CD14-positive monocyte (primary cell): ENCODE results near the gene PAOX. TPM values are rescaled to one million over a fixed set of nuclear protein-coding genes. Genes with fewer than 3 reads are reported as not detected.

ENCODE experiments used
- DNase-seq, 3 donors: peaks; one replicate each; pipeline ENCODE4 v3.0.0-alpha.2; 2011 to 2022
- H2AFZ ChIP-seq: 2 replicates; pipeline ENCODE4 v1.6.0; 2012; ENCODE audit warnings: mild to moderate bottlenecking, low read depth, low read length, inconsistent platforms; ENCODE audit not compliant: insufficient read depth, poor library complexity, severe bottlenecking
- H3K27ac ChIP-seq, 2 donors: 1 replicate in 1 of 2; 2 replicates in 1 of 2; pipeline ENCODE4 v1.5.1; 2012 to 2013; ENCODE audit warnings: low read length in 2 of 2, control low read depth in 1 of 2, inconsistent platforms in 1 of 2, low read depth in 1 of 2, mild to moderate bottlenecking in 1 of 2
- H3K27me3 ChIP-seq, 2 donors: one replicate each; pipeline versions ENCODE4 v1.6.0 to v1.6.1; 2011 to 2013; ENCODE audit warnings: low read length in 2 of 2; ENCODE audit not compliant: control insufficient read depth in 2 of 2, insufficient read depth in 2 of 2
- H3K36me3 ChIP-seq, 2 donors: replicated peaks in 1 of 2; 1 replicate in 1 of 2; 2 replicates in 1 of 2; pipeline versions ENCODE4 v1.5.1 to v1.6.1; 2012 to 2013; ENCODE audit warnings: low read length in 2 of 2, control low read depth in 1 of 2, inconsistent platforms in 1 of 2, mild to moderate bottlenecking in 1 of 2; ENCODE audit not compliant: insufficient read depth in 2 of 2, control insufficient read depth in 1 of 2
- H3K4me1 ChIP-seq, 2 donors: 1 replicate in 1 of 2; 2 replicates in 1 of 2; pipeline versions ENCODE4 v1.5.1 to v1.6.1; 2012 to 2013; ENCODE audit warnings: low read length in 2 of 2, control low read depth in 1 of 2, inconsistent platforms in 1 of 2, mild to moderate bottlenecking in 1 of 2, moderate library complexity in 1 of 2; ENCODE audit not compliant: insufficient read depth in 2 of 2, control insufficient read depth in 1 of 2
- H3K4me2 ChIP-seq: replicated peaks from 2 replicates; pipeline ENCODE3; 2012; ENCODE audit warnings: low read length, moderate library complexity, mild to moderate bottlenecking; ENCODE audit not compliant: poor library complexity, severe bottlenecking; ENCODE audit errors: extremely low read depth
- H3K4me3 ChIP-seq, 3 experiments: fragments of 200-600 bp in 1 of 3; sonication (generic) in 1 of 3; replicated peaks in 1 of 3; 1 replicate in 2 of 3; 2 replicates in 1 of 3; pipeline ENCODE4 v1.5.1; 2011 to 2013; ENCODE audit warnings: low read length in 3 of 3, mild to moderate bottlenecking in 3 of 3, control low read depth in 2 of 3, low read depth in 2 of 3, inconsistent platforms in 1 of 3, moderate library complexity in 1 of 3
- H3K79me2 ChIP-seq: 2 replicates; pipeline ENCODE4 v1.6.0; 2012; ENCODE audit warnings: mild to moderate bottlenecking, control low read depth, inconsistent platforms, low read length, moderate library complexity; ENCODE audit not compliant: insufficient read depth
- H3K9ac ChIP-seq: 2 replicates; pipeline ENCODE4 v1.6.0; 2017; ENCODE audit warnings: low read length, mild to moderate bottlenecking; ENCODE audit not compliant: insufficient read depth, poor library complexity, severe bottlenecking
- H3K9me3 ChIP-seq, 2 donors: replicated peaks in 1 of 2; 1 replicate in 1 of 2; 2 replicates in 1 of 2; pipeline versions ENCODE4 v1.5.1 to v1.6.1; 2012 to 2013; ENCODE audit warnings: low read length in 2 of 2, control low read depth in 1 of 2; ENCODE audit not compliant: control insufficient read depth in 1 of 2, insufficient read depth in 1 of 2
- H4K20me1 ChIP-seq: 2 replicates; pipeline ENCODE4 v1.6.0; 2012; ENCODE audit warnings: mild to moderate bottlenecking, low read length, control low read depth, moderate library complexity; ENCODE audit not compliant: insufficient read depth
- H3K27ac Mint-ChIP-seq, 7 donors: one replicate each; pipeline ENCODE4 v1.8.0; 2020; ENCODE audit warnings: mild to moderate bottlenecking in 7 of 7, mixed read lengths in 7 of 7, moderate library complexity in 6 of 7, inconsistent platforms in 2 of 7
- H3K27me3 Mint-ChIP-seq, 3 donors: one replicate each; pipeline ENCODE4 v1.8.0; 2021 to 2022; ENCODE audit warnings: low read depth in 3 of 3, mild to moderate bottlenecking in 3 of 3, mixed read lengths in 3 of 3, moderate library complexity in 3 of 3, inconsistent platforms in 1 of 3
- H3K36me3 Mint-ChIP-seq, 2 donors: one replicate each; pipeline ENCODE4 v1.8.0; 2020; ENCODE audit warnings: mixed read lengths in 2 of 2, inconsistent platforms in 1 of 2, mild to moderate bottlenecking in 1 of 2
- H3K4me1 Mint-ChIP-seq: one replicate; pipeline ENCODE4 v1.8.0; 2020; ENCODE audit warnings: mild to moderate bottlenecking, mixed read lengths
- H3K4me3 Mint-ChIP-seq, 2 donors: one replicate each; pipeline ENCODE4 v1.8.0; 2020; ENCODE audit warnings: mild to moderate bottlenecking in 2 of 2, mixed read lengths in 2 of 2, moderate library complexity in 1 of 2
- H3K9me3 Mint-ChIP-seq, 7 donors: one replicate each; pipeline ENCODE4 v1.8.0; 2020 to 2022; ENCODE audit warnings: mixed read lengths in 7 of 7, mild to moderate bottlenecking in 6 of 7, moderate library complexity in 6 of 7, inconsistent platforms in 2 of 7
- CTCF ChIP-seq: fragments of 200-600 bp; IDR thresholded peaks from one replicate; pipeline ENCODE4 v1.8.0; 2022; ENCODE audit warnings: antibody characterized with exemption, mild to moderate bottlenecking
- WGBS: methylation state at CpG from one replicate; pipeline ENCODE4 v1.1.5; 2013; ENCODE audit warnings: missing lambda C conversion rate; ENCODE audit not compliant: insufficient coverage; 5-methylcytosine and 5-hydroxymethylcytosine counted together
- intact Hi-C, 2 donors: fragments of 100-400 bp; cut with micrococcal nuclease; formaldehyde crosslinking; loops; one replicate each; pipeline versions ENCODE4 v1.15.0 to v1.15.1; 2023
- polyA plus RNA-seq, 3 donors: library from polyadenylated mRNA; depleted of rRNA in 1 of 3; unstranded in 2 of 3; stranded (reverse) in 1 of 3; fragments of 300-500 nt in 2 of 3; fragments of >200 nt in 1 of 3; fragmentation: Illumina TruSeq in 2 of 3; gene quantifications; 1 replicate in 2 of 3; 2 replicates in 1 of 3; pipeline ENCODE4 v1.2.3, GENCODE V29; 2012 to 2021

Gene PAOX
- polyA plus RNA-seq, 3 donors, result 3.9 to 9.5 (median 9.3) TPM

DNA sequence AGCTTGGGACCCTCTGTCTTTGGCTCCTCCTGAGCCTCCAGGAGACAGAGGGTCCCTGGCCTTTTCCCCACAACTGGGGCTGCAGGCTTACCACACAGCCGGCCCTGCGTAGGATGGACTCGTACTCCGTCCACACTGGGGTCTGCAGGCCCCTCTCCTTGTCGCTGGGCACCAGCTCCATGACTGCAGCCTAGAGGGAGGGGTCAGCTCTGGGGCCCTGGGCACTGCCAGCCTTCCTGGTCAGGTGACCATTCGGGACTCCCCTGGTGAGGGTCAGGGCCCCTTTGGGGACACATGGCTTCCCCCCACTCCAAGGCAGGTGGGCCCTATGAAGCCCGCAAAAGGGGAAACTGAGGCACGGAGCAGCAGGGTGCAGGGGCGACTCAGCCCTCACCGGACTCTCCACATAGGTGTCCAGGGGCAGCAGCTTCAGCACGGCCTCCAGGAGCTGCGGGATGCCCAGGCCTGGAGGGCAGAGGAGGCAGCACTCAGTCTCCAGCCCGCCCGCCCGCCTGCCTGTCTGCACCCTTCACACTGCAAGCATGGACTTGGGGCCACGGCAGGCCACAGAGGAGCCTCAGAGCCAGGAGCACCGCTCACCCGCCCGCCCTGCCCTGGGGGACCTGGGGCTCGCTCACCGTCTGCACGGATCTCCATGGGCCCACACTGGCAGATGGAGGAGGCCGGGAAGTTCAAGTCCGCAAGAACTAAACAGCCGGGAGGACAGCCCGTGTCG, 22.3 kb upstream of the PAOX start:
- Histone ChIP-seq H3K4me3 (peak overlapping the region; percentile 63 to 77 (median 69)), H2AFZ (peak overlapping the region; percentile 83), H3K27me3 (no peaks in the 10 kb centered on the region), H4K20me1 (peaks cover 30% of the 10 kb centered on the region), H3K27ac (no peak overlapping the region), H3K36me3 (peaks cover under 1 to 8% of the 10 kb centered on the region in 2 donors), H3K9ac (peak overlapping the region; percentile 78), H3K4me2 (peak overlapping the region; percentile 92), H3K9me3 (no peaks in the 10 kb centered on the region), H3K4me1 (peaks cover 11 to 20% of the 10 kb centered on the region in 2 donors), H3K79me2 (peaks cover 3% of the 10 kb centered on the region)
- DNase-seq, result no peak
- WGBS, result 59% methylated on average over 25 of the region's 27 CpGs
- Mint-ChIP-seq H3K27ac (peak overlapping the region in 1 of 7 donors; percentile 50), H3K9me3 (peaks cover 0 to 1% (median 0%) of the 10 kb centered on the region in 7 donors), H3K4me3 (peak overlapping the region; percentile 77 to 87), H3K36me3 (peaks cover 6 to 8% of the 10 kb centered on the region in 2 donors), H3K4me1 (peaks cover 12% of the 10 kb centered on the region), H3K27me3 (peaks cover 0 to 8% (median 0%) of the 10 kb centered on the region in 3 donors)
- TF ChIP-seq CTCF, result no peak
- intact Hi-C loops, result no loop called here

- Histone ChIP-seq H2AFZ (peak within 1 kb of the TSS; percentile 83), H3K27me3 (no peaks in the 10 kb centered on the region), H3K4me2 (peak within 1 kb of the TSS; percentile 92), H3K79me2 (peaks cover 3% of the 10 kb centered on the region), H3K9ac (peak within 1 kb of the TSS; percentile 78), H3K4me1 (peaks cover 11 to 20% of the 10 kb centered on the region in 2 donors), H3K36me3 (peaks cover 8 to 17% of the 10 kb centered on the region in 2 donors), H3K9me3 (no peaks in the 10 kb centered on the region), H3K4me3 (peak within 1 kb of the TSS; percentile 63 to 77 (median 69)), H4K20me1 (peaks cover 30% of the 10 kb centered on the region), H3K27ac (peak within 1 kb of the TSS in 1 of 2 donors; percentile 62)
- peak; percentile 68 to 77 (median 70) for DNase-seq
- intact Hi-C loops, result no loop called here
- Mint-ChIP-seq H3K9me3 (peaks cover 0 to 1% (median 0%) of the 10 kb centered on the region in 7 donors), H3K27ac (peak within 1 kb of the TSS in 3 of 7 donors; percentile 50 to 57 (median 50)), H3K4me3 (peak within 1 kb of the TSS; percentile 77 to 87), H3K36me3 (peaks cover 13 to 16% of the 10 kb centered on the region in 2 donors), H3K4me1 (peaks cover 12% of the 10 kb centered on the region), H3K27me3 (peaks cover 0 to 6% (median 0%) of the 10 kb centered on the region in 3 donors)
- no peak for TF ChIP-seq CTCF
- WGBS, result under 1% methylated on average over 61 of the region's 83 CpGs
These were observed 21.5 kb upstream of the PAOX start, which contains the start of gene FUOM for GRCh38 chr10:133357285-133358161. Gene FUOM, minus strand, starts transcription at chr10:133358019. Its CDS starts 12 bp downstream, at chr10:133358007.
